ENCODE data around the gene MAST1. TPM values are rescaled to one million over a fixed set of nuclear protein-coding genes. Genes with fewer than 3 reads are reported as not detected.

The MAST1 gene
- total RNA-seq, 1 experiment from 2014 or later = 28.9 TPM

- ChIA-PET CTCF (interaction anchor here (0.6 to 2.3 kb wide), 23 partner anchors 8 to 124 kb away, joined by 3 to 34 read pairs (median 4); partner anchors contain the start of genes GCDH and RTBDN), RAD21 (ENCODE audit: low non-redundant PET in 1 of 2, low total read pairs in 2 of 2, uncharacterized antibody in 2 of 2, unreplicated experiment in 2 of 2) (interaction anchor here (0.6 to 1.6 kb wide), 4 partner anchors 74 to 88 kb away, joined by 3 to 5 read pairs (median 4); no protein-coding TSS in a partner anchor), POLR2A (no interaction called here)
- peaks cover 10% of the 10 kb centered on the region; the same call in 1 of the 2 replicates for H3K79me2 ChIP-seq (ENCODE audit: insufficient read depth, low read length)
- H3K4me3 ChIP-seq (replicated peaks in 1 of 2; ENCODE audit: low read depth in 1 of 2, low read length in 2 of 2) = no peak overlapping the region
- no peaks in the 10 kb centered on the region for H3K9me2 ChIP-seq (ENCODE audit: insufficient read depth)
- TF ChIP-seq RAD21 (IDR thresholded peaks at IDR 0.05; ENCODE audit: low read depth) (peak; percentile 96), JUND (IDR thresholded peaks at IDR 0.05) (no peak)
- TF ChIP-seq, protein P1, sequence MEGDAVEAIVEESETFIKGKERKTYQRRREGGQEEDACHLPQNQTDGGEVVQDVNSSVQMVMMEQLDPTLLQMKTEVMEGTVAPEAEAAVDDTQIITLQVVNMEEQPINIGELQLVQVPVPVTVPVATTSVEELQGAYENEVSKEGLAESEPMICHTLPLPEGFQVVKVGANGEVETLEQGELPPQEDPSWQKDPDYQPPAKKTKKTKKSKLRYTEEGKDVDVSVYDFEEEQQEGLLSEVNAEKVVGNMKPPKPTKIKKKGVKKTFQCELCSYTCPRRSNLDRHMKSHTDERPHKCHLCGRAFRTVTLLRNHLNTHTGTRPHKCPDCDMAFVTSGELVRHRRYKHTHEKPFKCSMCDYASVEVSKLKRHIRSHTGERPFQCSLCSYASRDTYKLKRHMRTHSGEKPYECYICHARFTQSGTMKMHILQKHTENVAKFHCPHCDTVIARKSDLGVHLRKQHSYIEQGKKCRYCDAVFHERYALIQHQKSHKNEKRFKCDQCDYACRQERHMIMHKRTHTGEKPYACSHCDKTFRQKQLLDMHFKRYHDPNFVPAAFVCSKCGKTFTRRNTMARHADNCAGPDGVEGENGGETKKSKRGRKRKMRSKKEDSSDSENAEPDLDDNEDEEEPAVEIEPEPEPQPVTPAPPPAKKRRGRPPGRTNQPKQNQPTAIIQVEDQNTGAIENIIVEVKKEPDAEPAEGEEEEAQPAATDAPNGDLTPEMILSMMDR (IDR thresholded peaks at IDR 0.05 in 2 of 3, conservative IDR thresholded peaks at IDR 0.05 in 1 of 3; ENCODE audit: borderline replicate concordance in 1 of 3, insufficient read depth in 1 of 3, low read depth in 2 of 3, low read length in 2 of 3) = peak; percentile 81 to 98 (median 95)
- H2AFZ ChIP-seq (ENCODE audit: low read depth, low read length, poor library complexity, severe bottlenecking) = no peak overlapping the region
- BruUV-seq (replicated peaks) = no TSS peak
- peak overlapping the region; percentile 22; the same call in 1 of the 2 replicates for H3K27ac ChIP-seq (ENCODE audit: low read depth, low read length)
- no peak overlapping the region for H3K9ac ChIP-seq (ENCODE audit: low read length)
- peak overlapping the region; percentile 54 for H3K4me2 ChIP-seq (ENCODE audit: low read length)
- peak; percentile 99 for ATAC-seq
- no peak for DNase-seq (ENCODE audit: low read depth, low spot score)
- intact Hi-C loops (cut with micrococcal nuclease) = loop anchor here (5.0 kb wide), 1 partner anchor 70 kb away; the partner anchor contains the start of gene HOOK2
- no peaks in the 10 kb centered on the region for H3K9me3 ChIP-seq (ENCODE audit: control insufficient read depth in 1 of 2, insufficient read depth in 1 of 2, low read depth in 1 of 2, low read length in 2 of 2)
- H3K36me3 ChIP-seq (ENCODE audit: control insufficient read depth in 1 of 2, insufficient read depth in 2 of 2, low read length in 2 of 2) = peaks cover 8 to 11% of the 10 kb centered on the region in 2 experiments; a peak in 2 of 4 replicates
- no peaks in the 10 kb centered on the region for H4K20me1 ChIP-seq (ENCODE audit: insufficient read depth)
- no peaks in the 10 kb centered on the region for H3K27me3 ChIP-seq (ENCODE audit: insufficient read depth, low read length)
- peaks cover 4 to 18% of the 10 kb centered on the region in 2 experiments; a peak in 3 of 4 replicates for H3K4me1 ChIP-seq (ENCODE audit: control insufficient read depth in 1 of 2, insufficient read depth in 2 of 2, low read length in 2 of 2)
Observed at GRCh38 chr19:12847159-12848139, 9.1 kb downstream of the MAST1 start.

DNA sequence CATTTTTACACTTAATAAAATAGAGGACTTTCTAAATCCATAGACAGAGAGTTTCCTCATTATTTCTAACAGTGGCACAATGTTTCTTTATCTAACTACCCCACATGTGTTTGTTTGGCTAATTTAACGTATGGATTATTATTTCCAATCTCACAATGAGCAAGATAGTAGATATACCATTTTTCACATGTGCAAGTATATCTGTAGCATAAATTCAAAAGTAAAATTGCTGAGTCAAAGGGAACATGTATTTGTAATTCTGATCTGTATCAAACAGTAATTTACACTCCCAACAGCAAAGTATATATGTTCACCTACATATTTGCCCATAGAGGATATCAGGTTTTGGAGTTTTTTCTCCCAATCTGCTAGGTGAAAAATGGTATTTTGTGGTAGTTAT lies 18.3 kb downstream of the MAST1 start:
- H3K9me2 ChIP-seq (ENCODE audit: insufficient read depth) = no peaks in the 10 kb centered on the region
- ChIA-PET RAD21 (ENCODE audit: low non-redundant PET in 1 of 2, low total read pairs in 2 of 2, uncharacterized antibody in 2 of 2, unreplicated experiment in 2 of 2) (no interaction called here), CTCF (interaction anchor here (1.3 kb wide), 1 partner anchor 9 kb away, joined by 3 read pairs; no protein-coding TSS in a partner anchor), POLR2A (interaction anchor here (0.7 kb wide), 1 partner anchor 22 kb away, joined by 3 read pairs; the partner anchor contains the start of gene RTBDN)
- H3K36me3 ChIP-seq (ENCODE audit: control insufficient read depth in 1 of 2, insufficient read depth in 2 of 2, low read length in 2 of 2) = peaks cover 13 to 15% of the 10 kb centered on the region in 2 experiments; a peak in 3 of 4 replicates
- no peak overlapping the region for H3K27ac ChIP-seq (ENCODE audit: low read depth, low read length)
- no peaks in the 10 kb centered on the region for H3K79me2 ChIP-seq (ENCODE audit: insufficient read depth, low read length)
- no peak for ATAC-seq
- no peak overlapping the region for H3K9ac ChIP-seq (ENCODE audit: low read length)
- no peak overlapping the region for H3K4me2 ChIP-seq (ENCODE audit: low read length)
- H3K27me3 ChIP-seq (ENCODE audit: insufficient read depth, low read length) = no peaks in the 10 kb centered on the region
- DNase-seq (ENCODE audit: low read depth, low spot score) = no peak
- H3K4me3 ChIP-seq (replicated peaks in 1 of 2; ENCODE audit: low read depth in 1 of 2, low read length in 2 of 2) = no peak overlapping the region
- intact Hi-C loops (cut with micrococcal nuclease) = no loop called here
- no peaks in the 10 kb centered on the region for H3K9me3 ChIP-seq (ENCODE audit: control insufficient read depth in 1 of 2, insufficient read depth in 1 of 2, low read depth in 1 of 2, low read length in 2 of 2)
- no TSS peak for BruUV-seq (replicated peaks)
- no peaks in the 10 kb centered on the region for H3K4me1 ChIP-seq (ENCODE audit: control insufficient read depth in 1 of 2, insufficient read depth in 2 of 2, low read length in 2 of 2)
- no peak overlapping the region for H2AFZ ChIP-seq (ENCODE audit: low read depth, low read length, poor library complexity, severe bottlenecking)
- no peaks in the 10 kb centered on the region for H4K20me1 ChIP-seq (ENCODE audit: insufficient read depth)
- no peak for TF ChIP-seq CEBPB (IDR thresholded peaks at IDR 0.05; ENCODE audit: low read depth)
- no peak for TF ChIP-seq POLR2A (IDR thresholded peaks at IDR 0.05; ENCODE audit: borderline replicate concordance, extremely low read depth, insufficient read depth, insufficient read length)
- no peak for TF ChIP-seq EZH2 (IDR thresholded peaks at IDR 0.05)
- no peak for TF ChIP-seq ELF1 (IDR thresholded peaks at IDR 0.05; ENCODE audit: borderline replicate concordance, low read depth)
- TF ChIP-seq ZNF274 (IDR thresholded peaks at IDR 0.05; ENCODE audit: low read depth, low read length) = no peak
- TF ChIP-seq EZH2phosphoT487 (IDR thresholded peaks at IDR 0.05; ENCODE audit: borderline replicate concordance) = no peak
- TF ChIP-seq, protein P2, sequence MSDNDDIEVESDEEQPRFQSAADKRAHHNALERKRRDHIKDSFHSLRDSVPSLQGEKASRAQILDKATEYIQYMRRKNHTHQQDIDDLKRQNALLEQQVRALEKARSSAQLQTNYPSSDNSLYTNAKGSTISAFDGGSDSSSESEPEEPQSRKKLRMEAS (IDR thresholded peaks at IDR 0.05) = no peak
- TF ChIP-seq, protein P1 (IDR thresholded peaks at IDR 0.05 in 2 of 3, conservative IDR thresholded peaks at IDR 0.05 in 1 of 3; ENCODE audit: borderline replicate concordance in 1 of 3, insufficient read depth in 1 of 3, low read depth in 2 of 3, low read length in 2 of 3) = no peak
- TF ChIP-seq SP1 (IDR thresholded peaks at IDR 0.05; ENCODE audit: low read depth) = no peak
